ENCODE measurements around the gene GRK6. TPM values are rescaled to one million over a fixed set of nuclear protein-coding genes. Genes with fewer than 3 reads are reported as not detected.

GRK6 gene
- polyA plus RNA-seq, 1 of the 3 experiments (the other 2 are of a cell fraction) = 39.5 TPM

DNA sequence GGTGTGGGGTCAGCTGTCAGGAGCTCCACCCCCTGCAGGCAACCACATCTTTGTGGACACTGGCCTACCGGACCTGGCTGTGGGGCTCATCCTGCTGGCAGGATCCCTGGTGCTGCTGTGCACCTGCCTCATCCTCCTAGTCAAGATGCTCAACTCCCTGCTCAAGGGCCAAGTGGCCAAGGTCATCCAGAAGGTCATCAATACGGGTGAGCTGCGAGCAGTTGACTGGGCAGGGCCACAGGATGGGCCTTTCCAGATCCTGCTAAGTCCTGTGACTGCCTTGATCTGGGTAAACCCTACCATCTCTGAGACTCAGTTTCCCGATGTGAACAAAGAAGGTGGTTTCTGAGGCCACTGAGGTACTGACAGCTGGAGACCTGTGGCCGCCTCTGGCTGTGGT lies 32.5 kb upstream of the GRK6 start:
- no peaks in the 10 kb centered on the region for H3K27me3 ChIP-seq (ENCODE audit: insufficient read depth)
- H3K27ac ChIP-seq (ENCODE audit: low read depth in 2 of 2, low read length in 1 of 2) = no peak overlapping the region
- TF ChIP-seq JUND (IDR thresholded peaks at IDR 0.05) (no peak), RAD21 (IDR thresholded peaks at IDR 0.05; ENCODE audit: low read length) (no peak), TAF1 (IDR thresholded peaks at IDR 0.05; ENCODE audit: borderline replicate concordance, low read depth, low read length) (no peak), TEAD4 (IDR thresholded peaks at IDR 0.05; ENCODE audit: borderline replicate concordance, insufficient read depth) (no peak), MEF2A (IDR thresholded peaks at IDR 0.05; ENCODE audit: borderline replicate concordance, low read depth) (no peak), RXRA (IDR thresholded peaks at IDR 0.05; ENCODE audit: borderline replicate concordance, low read depth) (no peak), ELF1 (IDR thresholded peaks at IDR 0.05) (no peak), NFIC (IDR thresholded peaks at IDR 0.05; ENCODE audit: borderline replicate concordance) (no peak), SIN3A (IDR thresholded peaks at IDR 0.05; ENCODE audit: borderline replicate concordance, low read depth, low read length) (no peak), YY1 (IDR thresholded peaks at IDR 0.05; ENCODE audit: low read depth) (no peak)
- TF ChIP-seq, protein P1, sequence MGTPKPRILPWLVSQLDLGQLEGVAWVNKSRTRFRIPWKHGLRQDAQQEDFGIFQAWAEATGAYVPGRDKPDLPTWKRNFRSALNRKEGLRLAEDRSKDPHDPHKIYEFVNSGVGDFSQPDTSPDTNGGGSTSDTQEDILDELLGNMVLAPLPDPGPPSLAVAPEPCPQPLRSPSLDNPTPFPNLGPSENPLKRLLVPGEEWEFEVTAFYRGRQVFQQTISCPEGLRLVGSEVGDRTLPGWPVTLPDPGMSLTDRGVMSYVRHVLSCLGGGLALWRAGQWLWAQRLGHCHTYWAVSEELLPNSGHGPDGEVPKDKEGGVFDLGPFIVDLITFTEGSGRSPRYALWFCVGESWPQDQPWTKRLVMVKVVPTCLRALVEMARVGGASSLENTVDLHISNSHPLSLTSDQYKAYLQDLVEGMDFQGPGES (IDR thresholded peaks at IDR 0.05; ENCODE audit: low read depth, low read length) = no peak
- TF ChIP-seq, protein P2, sequence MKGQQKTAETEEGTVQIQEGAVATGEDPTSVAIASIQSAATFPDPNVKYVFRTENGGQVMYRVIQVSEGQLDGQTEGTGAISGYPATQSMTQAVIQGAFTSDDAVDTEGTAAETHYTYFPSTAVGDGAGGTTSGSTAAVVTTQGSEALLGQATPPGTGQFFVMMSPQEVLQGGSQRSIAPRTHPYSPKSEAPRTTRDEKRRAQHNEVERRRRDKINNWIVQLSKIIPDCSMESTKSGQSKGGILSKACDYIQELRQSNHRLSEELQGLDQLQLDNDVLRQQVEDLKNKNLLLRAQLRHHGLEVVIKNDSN (IDR thresholded peaks at IDR 0.05; ENCODE audit: borderline replicate concordance, low read depth) = no peak
- H3K9ac ChIP-seq = no peak overlapping the region
- no peak for DNase-seq
- peaks cover 0 to 3% of the 10 kb centered on the region in 2 experiments; a peak in 1 of 4 replicates for H3K4me1 ChIP-seq (ENCODE audit: control insufficient read depth in 1 of 2, insufficient read depth in 2 of 2, low read depth in 1 of 2, low read length in 1 of 2)
- H3K4me2 ChIP-seq = no peak overlapping the region
- H3K79me2 ChIP-seq (ENCODE audit: insufficient read depth) = no peaks in the 10 kb centered on the region
- H3K9me3 ChIP-seq = no peaks in the 10 kb centered on the region
- H3F3A ChIP-seq (replicated peaks; ENCODE audit: insufficient read depth) = peaks cover 5% of the 10 kb centered on the region
- H3K36me3 ChIP-seq (replicated peaks in 1 of 2; ENCODE audit: control insufficient read depth in 1 of 2, insufficient read depth in 2 of 2, low read length in 1 of 2) = no peaks in the 10 kb centered on the region
- ChIA-PET CTCF (interaction anchor here (1.4 to 14.2 kb wide), 6 partner anchors 10 to 280 kb away, joined by 3 to 318 read pairs (median 12); partner anchors contain the start of genes F12 and PRR7), POLR2A (no interaction called here)
- no peak overlapping the region for H3K4me3 ChIP-seq (ENCODE audit: low read depth in 2 of 2, low read length in 1 of 2)
- H2AFZ ChIP-seq (ENCODE audit: low read depth) = no peak overlapping the region
- 54% methylated on average over 2 of the region's 5 CpGs for WGBS (ENCODE audit: low lambda C conversion rate)
- H3K9me2 ChIP-seq = no peaks in the 10 kb centered on the region
- H4K20me1 ChIP-seq (ENCODE audit: insufficient read depth) = no peaks in the 10 kb centered on the region

DNA sequence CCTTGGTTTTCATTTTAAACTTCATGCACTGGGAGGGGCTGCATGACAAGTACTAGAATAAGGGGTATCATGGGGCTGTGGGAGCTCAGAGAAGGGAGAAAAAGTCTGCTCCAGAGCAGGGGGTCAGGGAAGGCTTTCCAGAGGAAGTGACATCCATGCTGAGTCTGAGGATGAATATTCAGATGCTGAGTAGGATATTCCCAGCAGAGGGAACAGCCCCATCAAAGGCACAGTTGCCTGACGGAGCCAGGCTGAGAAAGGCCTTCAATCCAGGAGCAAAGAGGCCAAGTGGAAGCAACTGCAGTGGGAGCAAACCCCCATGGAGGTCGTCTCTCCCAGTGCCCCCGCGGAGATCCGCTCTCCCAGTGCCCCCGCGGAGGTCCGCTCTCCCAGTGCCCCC lies 30.4 kb upstream of the GRK6 start:
- H3K9ac ChIP-seq = no peak overlapping the region
- POLR2A ChIA-PET = no interaction called here
- 78% methylated on average over 8 of the region's 8 CpGs for WGBS (ENCODE audit: low lambda C conversion rate)
- H3K27me3 ChIP-seq (ENCODE audit: insufficient read depth) = no peaks in the 10 kb centered on the region
- no peaks in the 10 kb centered on the region for H3K9me3 ChIP-seq
- no peaks in the 10 kb centered on the region for H3K9me2 ChIP-seq
- CTCF ChIA-PET = interaction anchor here (3.6 to 14.2 kb wide), 3 partner anchors 8 to 106 kb away, joined by 19 to 318 read pairs (median 209); partner anchors contain the start of gene PRR7
- no peaks in the 10 kb centered on the region for H3K4me1 ChIP-seq (ENCODE audit: control insufficient read depth in 1 of 2, insufficient read depth in 2 of 2, low read depth in 1 of 2, low read length in 1 of 2)
- no peak overlapping the region for H2AFZ ChIP-seq (ENCODE audit: low read depth)
- H3F3A ChIP-seq (replicated peaks; ENCODE audit: insufficient read depth) = no peaks in the 10 kb centered on the region
- H3K4me2 ChIP-seq = no peak overlapping the region
- H4K20me1 ChIP-seq (ENCODE audit: insufficient read depth) = no peaks in the 10 kb centered on the region
- no peak for DNase-seq
- no peak for TF ChIP-seq RAD21 (IDR thresholded peaks at IDR 0.05; ENCODE audit: low read length)
- no peak for TF ChIP-seq TEAD4 (IDR thresholded peaks at IDR 0.05; ENCODE audit: borderline replicate concordance, insufficient read depth)
- no peak for TF ChIP-seq GATA2 (CRISPR knock-in tag; IDR thresholded peaks at IDR 0.05)
- TF ChIP-seq MXI1 (IDR thresholded peaks at IDR 0.05; ENCODE audit: low read depth, low read length) = no peak
- TF ChIP-seq RXRA (IDR thresholded peaks at IDR 0.05; ENCODE audit: borderline replicate concordance, low read depth) = no peak
- no peak for TF ChIP-seq CHD2 (IDR thresholded peaks at IDR 0.05; ENCODE audit: low read length, partially characterized antibody)
- TF ChIP-seq TCF12 (IDR thresholded peaks at IDR 0.05) = no peak
- TF ChIP-seq FOSL2 (IDR thresholded peaks at IDR 0.05; ENCODE audit: borderline replicate concordance, low read depth) = no peak
- no peak for TF ChIP-seq SMC3 (IDR thresholded peaks at IDR 0.05; ENCODE audit: low read depth, low read length)
- no peak for TF ChIP-seq SIN3A (IDR thresholded peaks at IDR 0.05; ENCODE audit: borderline replicate concordance, low read depth, low read length)
- TF ChIP-seq, protein P3, sequence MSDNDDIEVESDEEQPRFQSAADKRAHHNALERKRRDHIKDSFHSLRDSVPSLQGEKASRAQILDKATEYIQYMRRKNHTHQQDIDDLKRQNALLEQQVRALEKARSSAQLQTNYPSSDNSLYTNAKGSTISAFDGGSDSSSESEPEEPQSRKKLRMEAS (IDR thresholded peaks at IDR 0.05; ENCODE audit: low read depth) = no peak
- TF ChIP-seq GABPA (IDR thresholded peaks at IDR 0.05; ENCODE audit: low read depth) = no peak
- no peaks in the 10 kb centered on the region for H3K79me2 ChIP-seq (ENCODE audit: insufficient read depth)
- H3K27ac ChIP-seq (ENCODE audit: low read depth in 2 of 2, low read length in 1 of 2) = no peak overlapping the region
- H3K36me3 ChIP-seq (replicated peaks in 1 of 2; ENCODE audit: control insufficient read depth in 1 of 2, insufficient read depth in 2 of 2, low read length in 1 of 2) = no peaks in the 10 kb centered on the region
- no peak overlapping the region for H3K4me3 ChIP-seq (ENCODE audit: low read depth in 2 of 2, low read length in 1 of 2)
